Thymus (tissue), 11 donors: Measurements from ENCODE around the gene ERI3. TPM values are rescaled to one million over a fixed set of nuclear protein-coding genes. Genes with fewer than 3 reads are reported as not detected.

Experiments used
- DNase-seq, 9 donors: peaks; one replicate each; pipeline ENCODE4 v3.0.0-alpha.2; 2013; ENCODE audit warnings: low spot score in 9 of 9, low read depth in 6 of 9, missing footprints in 1 of 9
- H3K27ac ChIP-seq, 2 donors: one replicate each; pipeline ENCODE4 v1.5.1; 2013; ENCODE audit warnings: control low read depth in 1 of 2, low read depth in 1 of 2, low read length in 1 of 2, mild to moderate bottlenecking in 1 of 2, moderate library complexity in 1 of 2
- H3K27me3 ChIP-seq, 2 donors: one replicate each; pipeline ENCODE4 v1.5.1; 2013; ENCODE audit warnings: low read length in 1 of 2; ENCODE audit not compliant: control insufficient read depth in 2 of 2, insufficient read depth in 1 of 2
- H3K36me3 ChIP-seq, 2 donors: one replicate each; pipeline ENCODE4 v1.5.1; 2013; ENCODE audit warnings: low read length in 1 of 2, mild to moderate bottlenecking in 1 of 2, moderate library complexity in 1 of 2; ENCODE audit not compliant: control insufficient read depth in 2 of 2, insufficient read depth in 2 of 2
- H3K4me1 ChIP-seq, 2 donors: one replicate each; pipeline ENCODE4 v1.5.1; 2013; ENCODE audit warnings: low read length in 2 of 2; ENCODE audit not compliant: control insufficient read depth in 2 of 2, insufficient read depth in 2 of 2
- H3K4me3 ChIP-seq, 2 donors: one replicate each; pipeline ENCODE4 v1.5.1; 2013; ENCODE audit warnings: low read length in 2 of 2, control low read depth in 1 of 2, mild to moderate bottlenecking in 1 of 2
- H3K9me3 ChIP-seq, 2 donors: one replicate each; pipeline ENCODE4 v1.5.1; 2013; ENCODE audit warnings: low read length in 1 of 2, mild to moderate bottlenecking in 1 of 2; ENCODE audit not compliant: control insufficient read depth in 2 of 2, insufficient read depth in 1 of 2
- WGBS: extraction: QIAGEN DNeasy Blood & Tissue Kit; methylation state at CpG from one replicate; pipeline ENCODE4 v1.1.7; 2013; 5-methylcytosine and 5-hydroxymethylcytosine counted together
- polyA plus RNA-seq: library from polyadenylated mRNA; stranded (reverse); fragments of 200-250 nt; gene quantifications from one replicate; pipeline ENCODE4 v1.2.3, GENCODE V29; 2013
- total RNA-seq: library from RNA; stranded (reverse); fragments of 120-200 nt; gene quantifications from one replicate; pipeline ENCODE4 v1.2.4, GENCODE V29; 2013
- donor health status: healthy.

The ERI3 gene
- total and polyA plus RNA-seq, 2 donors, result 28.0 to 42.4 TPM

- H3K9me3 ChIP-seq, result no peaks in the 10 kb centered on the region
- H3K27ac ChIP-seq, result no peak overlapping the region
- DNase-seq, result no peak
- peaks cover 16 to 36% of the 10 kb centered on the region in 2 donors for H3K36me3 ChIP-seq
- no peaks in the 10 kb centered on the region for H3K27me3 ChIP-seq
- H3K4me3 ChIP-seq, result no peak overlapping the region
- 98% methylated on average over 2 of the region's 2 CpGs for WGBS
- H3K4me1 ChIP-seq, result no peaks in the 10 kb centered on the region
Measured at GRCh38 chr1:44284184-44284583, 70.9 kb downstream of the ERI3 start.

DNA sequence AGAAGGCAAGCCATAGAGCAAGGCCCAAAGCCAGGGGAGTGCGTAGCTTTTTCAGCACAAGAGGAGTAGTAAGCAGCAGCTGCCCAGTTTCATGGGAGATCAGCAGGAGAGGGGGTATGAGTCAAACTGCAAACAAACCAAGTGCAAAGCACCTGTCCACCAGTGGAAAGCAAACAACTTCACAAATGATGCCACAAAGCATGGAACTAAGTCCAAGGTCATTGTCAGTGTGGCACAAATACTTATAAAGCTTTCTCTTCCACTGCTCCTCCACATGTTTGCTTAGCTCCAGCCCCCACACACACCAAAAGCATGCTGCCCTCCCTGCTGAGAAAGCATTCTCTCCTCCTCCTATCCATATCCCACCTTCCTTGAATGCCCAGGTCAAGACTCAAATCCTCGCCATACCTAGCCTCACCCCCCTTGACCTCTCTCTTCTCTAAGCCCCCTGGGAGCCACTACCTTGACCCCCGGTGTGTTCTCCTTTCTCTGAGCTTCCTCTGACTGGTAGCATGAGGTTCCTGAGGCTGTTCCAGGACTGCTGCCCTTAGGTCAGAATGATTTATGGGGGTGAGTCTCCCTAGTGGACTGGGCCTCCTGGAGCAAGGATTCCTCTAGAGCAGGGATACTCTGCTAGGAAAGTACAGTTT is 71.4 kb downstream of the ERI3 start:
- Histone ChIP-seq H3K9me3 (no peaks in the 10 kb centered on the region), H3K36me3 (peaks cover 11 to 35% of the 10 kb centered on the region in 2 donors), H3K4me3 (no peak overlapping the region), H3K27me3 (no peaks in the 10 kb centered on the region), H3K4me1 (no peaks in the 10 kb centered on the region), H3K27ac (no peak overlapping the region)
- no peak for DNase-seq
- WGBS, result over 99% methylated on average over 3 of the region's 3 CpGs

GRCh38 chr1:44282704-44283426 is 72.2 kb downstream of the ERI3 start:
- no peak overlapping the region for H3K4me3 ChIP-seq
- no peaks in the 10 kb centered on the region for H3K9me3 ChIP-seq
- H3K27me3 ChIP-seq, result no peaks in the 10 kb centered on the region
- no peak for DNase-seq
- no peak overlapping the region for H3K27ac ChIP-seq
- 96% methylated on average over 8 of the region's 8 CpGs for WGBS
- no peaks in the 10 kb centered on the region for H3K4me1 ChIP-seq
- H3K36me3 ChIP-seq, result peaks cover 11 to 33% of the 10 kb centered on the region in 2 donors

DNA sequence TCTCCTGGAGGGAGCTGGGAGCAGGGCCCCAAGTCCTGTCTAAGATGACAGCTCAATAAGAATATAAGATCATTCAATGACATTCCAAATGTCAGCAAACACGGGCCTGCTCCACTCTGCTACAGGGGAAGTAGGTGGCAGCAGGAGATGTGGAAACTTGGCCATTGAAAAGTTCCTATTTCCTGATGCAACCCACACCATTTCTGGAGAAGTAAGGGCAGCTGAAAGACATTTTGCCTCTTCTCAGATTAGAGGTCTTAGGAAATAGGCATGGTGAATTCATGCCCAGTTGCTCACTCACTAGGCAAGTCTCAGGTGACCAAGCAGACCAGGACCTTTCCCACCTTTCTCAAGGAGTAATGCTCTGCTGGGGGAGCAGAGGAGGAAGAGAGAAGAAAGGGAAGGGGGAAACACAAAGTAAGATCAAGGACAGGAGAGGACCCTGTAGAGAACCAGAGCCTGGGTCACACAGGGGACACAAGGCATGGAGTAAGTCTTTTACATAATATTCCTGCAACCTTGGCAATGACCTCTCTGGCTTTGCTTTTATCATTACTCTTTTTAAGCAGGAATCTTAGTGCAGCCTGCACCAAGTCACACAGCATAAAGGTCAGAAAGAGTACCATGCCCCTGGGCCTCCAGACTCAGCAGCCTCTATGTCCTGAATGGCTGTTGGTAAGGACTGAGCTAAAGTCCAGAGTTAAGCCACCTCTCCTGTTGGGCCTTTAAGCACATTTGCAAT is 72.9 kb downstream of the ERI3 start:
- Histone ChIP-seq H3K4me1 (no peaks in the 10 kb centered on the region), H3K9me3 (no peaks in the 10 kb centered on the region), H3K36me3 (peaks cover 11 to 33% of the 10 kb centered on the region in 2 donors), H3K4me3 (no peak overlapping the region), H3K27me3 (no peaks in the 10 kb centered on the region), H3K27ac (no peak overlapping the region)
- DNase-seq, result no peak
- 95% methylated on average over 1 of the region's 1 CpG for WGBS

- H3K4me1 ChIP-seq, result no peaks in the 10 kb centered on the region
- H3K27me3 ChIP-seq, result no peaks in the 10 kb centered on the region
- 98% methylated on average over 2 of the region's 2 CpGs for WGBS
- no peak overlapping the region for H3K4me3 ChIP-seq
- H3K27ac ChIP-seq, result no peak overlapping the region
- no peaks in the 10 kb centered on the region for H3K9me3 ChIP-seq
- H3K36me3 ChIP-seq, result peaks cover 0 to 2% of the 10 kb centered on the region in 2 donors
- DNase-seq, result no peak
Measured at GRCh38 chr1:44276901-44277300, 78.2 kb downstream of the ERI3 start.

DNA sequence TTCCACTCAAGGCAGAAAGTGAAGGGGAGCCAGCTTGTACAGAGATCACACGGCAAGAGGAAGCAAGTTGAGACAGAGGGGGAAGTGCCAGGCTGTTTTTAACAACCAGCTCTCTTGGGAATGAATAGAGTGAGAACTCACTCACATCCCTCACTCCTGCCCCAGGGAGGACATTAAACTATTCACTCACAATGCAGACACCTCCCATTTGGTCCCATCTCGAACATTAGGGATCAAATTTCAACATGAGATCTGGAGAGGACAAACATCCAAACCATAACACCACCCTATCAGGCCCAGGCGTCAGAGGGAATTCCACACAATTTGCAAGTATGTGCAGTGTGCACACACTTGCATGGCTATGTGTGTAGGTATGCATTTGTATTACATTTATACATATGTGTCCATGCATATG is 79.1 kb downstream of the ERI3 start:
- DNase-seq, result no peak
- Histone ChIP-seq H3K4me3 (no peak overlapping the region), H3K27ac (no peak overlapping the region), H3K4me1 (no peaks in the 10 kb centered on the region), H3K9me3 (no peaks in the 10 kb centered on the region), H3K36me3 (no peaks in the 10 kb centered on the region), H3K27me3 (no peaks in the 10 kb centered on the region)
- 74% methylated on average over 3 of the region's 3 CpGs for WGBS

DNA sequence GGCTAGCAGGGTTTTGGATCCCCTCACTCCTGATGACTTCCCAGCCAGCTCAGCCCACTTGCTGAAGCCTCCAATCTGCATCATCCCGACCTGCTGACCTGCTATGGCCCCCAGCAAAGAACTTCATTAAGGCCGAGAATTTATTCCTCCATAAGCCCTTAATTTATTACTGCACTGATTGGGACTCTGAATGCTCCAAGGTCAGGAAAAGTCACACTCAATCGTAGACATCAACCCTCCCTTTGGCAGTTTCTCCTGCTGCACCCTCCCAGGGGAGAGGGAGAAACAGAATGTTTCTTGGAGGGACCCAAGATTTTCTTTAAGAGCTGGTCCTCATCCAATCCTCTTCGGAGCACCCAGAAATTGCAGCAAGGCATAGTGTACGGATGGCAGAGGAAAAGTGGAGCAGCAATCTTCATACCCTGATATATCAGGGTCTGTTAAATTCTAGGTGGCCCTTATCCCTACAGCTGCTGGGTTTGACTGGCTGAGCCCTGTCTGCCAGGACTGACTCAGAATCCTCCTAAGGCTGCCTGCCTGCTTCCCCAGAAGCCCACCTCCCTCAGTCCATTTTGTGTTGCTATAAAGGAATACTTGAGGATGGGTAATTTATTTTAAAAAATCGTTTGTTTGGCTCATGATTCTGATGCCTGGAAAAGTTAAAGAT is 79.6 kb downstream of the ERI3 start:
- Histone ChIP-seq H3K27ac (no peak overlapping the region), H3K27me3 (no peaks in the 10 kb centered on the region), H3K4me1 (no peaks in the 10 kb centered on the region), H3K9me3 (no peaks in the 10 kb centered on the region), H3K36me3 (no peaks in the 10 kb centered on the region), H3K4me3 (no peak overlapping the region)
- DNase-seq, result no peak
- WGBS, result 92% methylated on average over 6 of the region's 6 CpGs

GRCh38 chr1:44273560-44274350 is 81.3 kb downstream of the ERI3 start:
- 98% methylated on average over 6 of the region's 6 CpGs for WGBS
- no peak for DNase-seq
- H3K27me3 ChIP-seq, result no peaks in the 10 kb centered on the region
- H3K36me3 ChIP-seq, result no peaks in the 10 kb centered on the region
- no peak overlapping the region for H3K4me3 ChIP-seq
- H3K9me3 ChIP-seq, result no peaks in the 10 kb centered on the region
- H3K4me1 ChIP-seq, result no peaks in the 10 kb centered on the region
- H3K27ac ChIP-seq, result no peak overlapping the region
